Islet of Langerhans (tissue), 1 donor: ENCODE results near the gene CALHM1.
"Not testable (repeated sequence)": the region's sequence is repeated elsewhere in the genome, so short reads cannot be mapped to it uniquely, and the experiment has no call there.

Source experiments
- FAIRE-seq: peaks from one replicate; lab custom pipeline; 2011; peaks lifted over from hg19 to GRCh38; lab: Jason Lieb, UNC

Gene CALHM1

GRCh38 chr10:103429647-103430046 is 29.1 kb downstream of the CALHM1 start:
- no peak for FAIRE-seq

GRCh38 chr10:103428989-103429643 is 29.6 kb downstream of the CALHM1 start:
- FAIRE-seq = no peak

- no peak for FAIRE-seq
Observed at GRCh38 chr10:103427866-103428265, 30.8 kb downstream of the CALHM1 start.

- FAIRE-seq = no peak
Observed at GRCh38 chr10:103423748-103424147, 35.0 kb downstream of the CALHM1 start.

GRCh38 chr10:103419101-103419500 is 39.6 kb downstream of the CALHM1 start:
- FAIRE-seq = no peak

GRCh38 chr10:103417601-103418000 is 41.1 kb downstream of the CALHM1 start:
- FAIRE-seq = no peak

- not testable (repeated sequence) for FAIRE-seq
Observed at GRCh38 chr10:103417148-103417469, 41.6 kb downstream of the CALHM1 start.

- peak; percentile 90 for FAIRE-seq
Observed at GRCh38 chr10:103416436-103417147, 42.1 kb downstream of the CALHM1 start.

- FAIRE-seq = no peak
Observed at GRCh38 chr10:103415581-103415980, 43.1 kb downstream of the CALHM1 start.

- FAIRE-seq = no peak
Observed at GRCh38 chr10:103413564-103413963, 45.1 kb downstream of the CALHM1 start.
